C1 segment of cervical spinal cord (tissue), 14 donors: Measurements from ENCODE around the gene ATP9A.
A peak's percentile ranks its signal among the peaks of the same experiment; 100 is the strongest.
"Not testable (repeated sequence)": the region's sequence is repeated elsewhere in the genome, so short reads cannot be mapped to it uniquely, and the experiment has no call there.

ENCODE experiments used
- DNase-seq, 14 donors: peaks; one replicate each; lab custom pipeline; 2025; lab: John Stamatoyannopoulos, UW

The ATP9A gene

DNA sequence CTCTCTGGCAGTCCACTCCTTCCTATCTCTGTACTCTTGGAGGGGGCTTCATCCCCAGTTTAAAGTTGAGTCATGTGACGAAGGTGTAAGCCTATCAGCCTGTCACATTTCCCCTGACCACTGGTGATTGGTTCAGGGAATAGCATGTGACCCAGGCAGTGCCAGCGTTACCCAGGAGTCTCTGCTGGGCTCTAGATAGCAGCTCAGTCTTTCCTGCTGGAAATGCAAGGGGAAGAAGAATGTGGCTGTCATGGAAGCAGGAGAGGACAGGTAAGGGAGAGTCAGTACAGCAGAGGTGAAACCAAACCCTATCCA, 190.1 kb downstream of the ATP9A start:
- no peak for DNase-seq

DNA sequence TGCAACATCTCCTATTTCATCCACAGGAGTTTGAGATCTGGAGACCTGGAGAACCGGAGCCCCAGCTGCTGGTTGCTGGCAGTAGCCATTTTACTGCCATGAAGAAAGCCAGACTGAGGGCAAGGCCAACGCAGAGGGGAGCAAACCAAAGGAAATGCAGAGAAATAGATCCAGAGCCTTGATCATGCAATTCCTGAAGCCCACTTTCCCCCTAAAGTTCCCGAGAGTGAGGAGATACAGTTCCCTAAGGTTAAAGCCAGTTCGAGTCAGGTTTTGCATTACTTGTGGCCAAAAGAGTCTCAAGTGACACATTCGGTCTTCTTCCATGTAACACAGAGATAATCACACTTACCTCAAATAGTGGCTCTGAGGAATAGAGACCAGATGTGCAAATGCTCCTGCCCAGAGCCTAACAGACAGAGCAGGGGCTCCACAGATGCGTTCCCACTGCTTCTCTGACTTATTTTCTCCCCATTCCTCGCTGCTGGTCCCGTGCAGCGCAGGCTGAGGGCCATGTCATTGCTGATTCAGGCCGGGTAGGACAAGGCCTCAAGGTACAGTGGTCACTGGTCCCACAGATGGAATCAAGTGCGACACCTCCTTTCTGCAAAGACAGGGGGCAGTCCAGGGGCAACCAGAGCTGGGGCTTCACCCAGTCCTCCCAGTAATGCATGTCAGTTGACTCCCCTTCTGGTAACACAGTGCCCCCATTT, 190.6 kb downstream of the ATP9A start:
- DNase-seq = no peak

DNA sequence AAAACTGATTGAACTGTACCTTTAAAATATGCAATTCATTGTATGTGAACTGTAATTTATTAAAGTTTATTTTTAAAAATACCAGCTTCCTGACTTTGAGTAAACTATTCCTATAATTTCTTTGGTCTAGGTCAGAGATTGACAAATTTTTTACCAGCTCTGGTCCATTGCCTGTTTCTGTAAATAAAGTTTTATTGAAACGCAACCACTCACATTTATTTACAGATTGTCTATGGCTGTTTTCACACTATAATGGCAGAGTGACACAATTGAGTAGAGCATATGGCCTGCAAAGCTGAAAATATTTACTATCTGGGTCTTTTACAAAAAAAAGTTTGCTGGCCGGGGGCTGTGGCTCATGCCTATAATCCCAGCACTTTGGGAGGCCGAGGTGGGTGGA, 192.7 kb downstream of the ATP9A start:
- no peak for DNase-seq

DNA sequence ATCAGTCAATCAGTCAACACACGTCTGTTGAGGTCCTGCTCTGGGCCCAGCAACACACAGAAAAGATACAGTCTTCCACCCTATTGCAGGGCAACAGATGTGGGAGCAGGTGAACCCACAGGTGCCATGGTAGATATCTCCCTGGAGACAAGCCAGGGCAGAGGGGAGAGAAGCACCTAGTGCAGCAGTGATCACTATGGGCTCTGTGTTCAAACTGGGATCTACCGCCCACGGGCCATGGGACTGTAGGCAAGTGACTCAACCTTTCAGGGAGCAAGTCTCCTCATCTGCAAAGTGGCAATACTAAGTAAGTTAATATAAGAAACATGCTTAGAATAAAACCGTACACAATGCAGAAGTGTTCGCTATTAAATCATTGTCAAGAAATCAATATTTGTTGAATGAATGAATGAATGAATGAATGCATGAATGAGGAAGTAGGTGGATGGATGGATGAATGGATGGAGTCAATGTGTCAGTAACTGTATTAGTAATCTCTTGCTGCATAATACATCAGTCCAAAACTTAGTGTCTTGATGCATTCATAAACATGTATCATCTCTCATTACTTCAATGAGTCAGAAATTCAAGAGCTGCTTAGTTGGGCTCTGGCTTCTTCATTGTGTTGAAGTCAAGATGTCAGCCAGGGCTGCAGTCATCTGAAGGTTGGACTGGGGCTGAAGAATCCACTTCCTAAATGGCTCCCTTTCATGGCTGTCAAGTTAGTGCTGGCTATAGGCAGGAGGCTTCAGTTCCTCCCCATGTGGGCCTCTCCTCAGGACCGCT, 193.7 kb downstream of the ATP9A start:
- DNase-seq = no peak

DNA sequence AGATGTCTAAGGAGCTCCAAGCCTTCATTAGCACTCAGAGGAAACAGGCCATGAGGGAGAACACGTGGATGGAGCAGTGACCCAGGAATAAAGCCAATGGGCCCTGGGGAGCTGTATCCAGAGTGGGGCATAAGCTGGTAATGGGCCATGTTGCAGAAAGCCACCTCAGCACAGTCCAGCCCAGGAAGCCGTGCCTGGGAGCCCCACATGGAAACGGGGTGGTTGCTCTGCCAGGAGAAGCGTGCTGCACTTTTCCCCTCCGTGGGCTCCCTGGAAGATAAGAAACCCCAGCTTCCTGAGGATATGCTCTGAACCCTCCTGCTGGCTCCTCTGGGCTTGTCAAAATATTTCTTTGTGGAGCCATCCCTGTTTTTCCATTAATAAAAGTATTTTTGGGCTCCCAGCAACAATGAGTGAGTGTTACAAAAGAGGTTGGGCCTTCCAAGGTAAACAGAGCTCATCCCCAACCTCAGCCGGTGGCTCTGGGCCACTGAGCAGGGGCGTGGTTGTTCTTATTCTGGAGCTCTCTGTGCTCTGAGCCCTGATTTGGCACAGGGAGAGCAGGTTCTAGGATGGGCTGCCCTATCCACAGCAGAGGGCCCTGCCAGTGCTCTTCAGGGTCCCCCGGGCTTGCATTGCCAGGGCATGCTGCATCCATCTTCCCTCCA, 194.5 kb downstream of the ATP9A start:
- no peak for DNase-seq

DNA sequence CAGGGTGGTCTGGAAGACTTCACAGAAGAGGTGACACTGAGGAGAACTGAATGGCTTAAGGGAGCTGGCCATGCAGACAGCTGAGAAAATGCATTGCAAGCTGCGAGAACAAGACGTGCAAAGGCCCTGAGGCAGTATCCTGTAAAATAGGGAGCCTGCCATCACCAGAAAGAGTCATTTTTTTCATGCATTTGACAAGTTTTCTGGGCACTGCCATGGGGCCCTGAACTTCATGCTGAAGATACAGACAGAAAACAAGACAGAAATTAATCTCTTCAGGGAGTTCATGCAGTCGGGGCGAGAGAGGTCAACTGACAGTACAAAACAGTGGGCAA, 196.8 kb downstream of the ATP9A start:
- no peak for DNase-seq

DNA sequence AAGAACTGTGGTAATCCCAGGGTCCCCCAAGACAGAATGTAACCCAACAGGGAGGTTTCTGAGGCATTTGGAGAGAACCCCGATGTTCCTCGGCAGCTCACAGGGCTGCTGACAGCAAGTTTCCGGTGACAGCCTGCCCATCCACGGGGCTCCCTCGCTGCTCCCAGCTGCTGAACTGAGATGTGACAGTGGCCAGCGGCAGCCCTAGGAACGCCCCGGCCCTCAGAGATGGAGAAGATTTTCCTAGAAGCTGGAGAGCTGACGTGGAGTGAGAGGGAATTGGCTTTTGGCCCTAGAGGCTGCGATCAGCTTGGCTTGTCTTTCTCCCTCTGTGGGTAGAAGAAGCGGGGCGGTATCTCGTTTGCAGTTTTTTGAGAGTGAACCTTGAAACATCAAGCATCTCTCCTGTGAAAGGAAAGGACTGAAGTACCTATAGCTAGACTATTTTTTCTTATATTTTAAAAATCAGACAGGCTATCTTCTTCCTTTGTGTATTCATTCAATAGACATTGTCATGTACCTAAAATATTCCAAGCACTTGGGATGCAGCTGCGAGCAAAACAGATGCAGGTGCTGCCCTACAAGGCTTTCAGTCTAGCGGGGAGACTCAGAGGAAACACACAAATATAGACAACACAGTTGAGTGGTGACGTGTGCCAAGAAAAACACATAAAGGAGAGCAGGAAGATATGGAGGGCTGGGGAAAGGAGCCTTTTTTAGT, 197.3 kb downstream of the ATP9A start:
- no peak for DNase-seq

DNA sequence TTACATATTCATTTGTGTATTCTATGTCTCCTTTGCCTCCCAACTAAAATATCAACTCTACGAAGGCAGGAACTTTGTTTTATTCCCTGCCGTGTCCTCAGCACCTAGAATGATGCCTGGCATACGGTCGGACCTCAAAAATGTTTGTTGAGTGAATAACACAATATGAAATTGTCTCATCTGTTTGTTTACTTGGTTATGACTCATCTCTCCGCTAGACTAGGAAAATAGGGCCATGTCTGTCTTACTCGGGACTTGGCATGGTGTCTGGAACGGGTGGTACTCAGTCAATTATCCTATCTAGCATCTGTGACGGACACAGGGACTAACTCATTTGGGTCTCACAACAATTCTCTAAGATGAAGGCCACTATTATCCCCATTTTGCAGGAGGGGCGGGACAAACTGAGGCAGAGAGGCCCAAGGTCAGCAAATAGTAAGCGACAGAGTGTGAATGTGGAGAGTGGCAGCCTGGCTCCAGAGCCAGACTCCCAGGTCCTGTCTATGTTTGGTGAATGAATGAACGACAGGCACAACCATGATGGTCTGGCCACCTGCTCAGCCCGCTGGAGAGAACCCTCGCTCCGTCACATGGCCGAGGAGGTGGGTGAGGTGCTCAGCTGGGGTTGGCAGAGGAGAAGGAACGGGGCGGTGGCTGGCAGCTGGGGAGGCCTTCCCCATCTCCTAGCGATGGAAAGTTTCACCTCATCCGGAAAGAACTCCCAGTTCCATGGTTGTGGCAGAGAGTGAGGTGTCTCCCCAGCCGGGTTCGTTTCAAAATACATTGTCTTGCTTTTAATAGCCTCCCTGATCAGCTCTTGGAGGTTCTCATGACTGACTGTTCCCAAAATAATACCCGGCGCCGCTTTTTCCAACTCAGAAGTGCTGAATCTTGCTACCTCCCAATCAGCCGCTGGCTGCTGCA, 198.1 kb downstream of the ATP9A start:
- no peak for DNase-seq

DNA sequence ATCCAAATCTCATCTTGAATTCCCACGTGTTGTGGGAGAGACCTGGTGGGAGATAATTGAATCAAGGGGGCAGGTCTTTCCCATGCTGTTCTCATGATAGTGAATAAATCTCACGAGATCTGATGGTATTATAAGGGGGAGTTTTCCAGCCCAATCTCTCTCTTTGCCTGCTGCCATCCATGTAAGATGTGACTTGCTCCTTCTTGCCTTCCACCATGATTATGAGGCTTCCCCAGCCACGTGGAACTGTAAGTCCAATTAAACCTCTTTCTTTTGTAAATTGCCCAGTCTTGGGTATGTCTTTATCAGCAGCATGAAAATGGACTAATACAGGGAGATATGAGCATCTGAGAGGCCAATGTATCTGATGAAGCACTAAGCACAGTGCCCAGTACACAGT, 199.7 kb downstream of the ATP9A start:
- not testable (repeated sequence) for DNase-seq

DNA sequence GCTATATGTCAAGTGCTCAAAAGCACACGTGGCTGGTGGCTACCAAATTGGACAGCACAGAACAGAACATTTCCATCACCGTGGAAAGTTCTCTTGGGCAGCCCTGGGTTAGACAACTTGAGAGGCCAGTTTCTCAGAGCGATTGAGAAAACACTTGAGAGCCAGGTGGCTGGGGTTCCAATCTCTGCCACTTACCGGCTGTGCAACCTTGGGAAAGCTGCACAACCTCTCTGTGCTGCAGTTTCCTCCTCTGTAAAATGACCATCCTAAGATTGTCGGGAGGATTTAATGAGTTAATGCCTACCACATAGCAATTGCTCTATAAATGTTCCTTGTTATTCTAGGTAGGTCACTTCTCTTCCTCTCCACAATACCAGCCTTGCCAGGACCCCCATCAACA, 200.6 kb downstream of the ATP9A start:
- no peak for DNase-seq

DNA sequence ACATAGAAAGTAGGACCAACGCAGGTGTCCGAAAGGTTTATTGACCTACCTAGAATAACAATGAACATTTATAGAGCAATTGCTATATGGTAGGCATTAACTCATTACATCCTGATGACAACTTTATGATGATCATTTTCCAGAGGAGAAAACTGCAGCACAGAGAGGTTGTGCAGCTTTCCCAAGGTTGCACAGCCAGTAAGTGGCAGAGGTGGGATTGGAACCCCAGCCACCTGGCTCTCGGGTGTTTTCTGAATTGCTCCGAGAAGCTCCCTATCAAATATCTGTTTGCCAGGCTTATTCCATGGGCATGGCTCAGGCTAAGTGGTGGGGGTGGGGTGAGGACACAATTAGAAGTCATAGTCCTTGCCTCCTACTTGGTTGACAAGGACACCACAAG, 201.6 kb downstream of the ATP9A start:
- no peak for DNase-seq

DNA sequence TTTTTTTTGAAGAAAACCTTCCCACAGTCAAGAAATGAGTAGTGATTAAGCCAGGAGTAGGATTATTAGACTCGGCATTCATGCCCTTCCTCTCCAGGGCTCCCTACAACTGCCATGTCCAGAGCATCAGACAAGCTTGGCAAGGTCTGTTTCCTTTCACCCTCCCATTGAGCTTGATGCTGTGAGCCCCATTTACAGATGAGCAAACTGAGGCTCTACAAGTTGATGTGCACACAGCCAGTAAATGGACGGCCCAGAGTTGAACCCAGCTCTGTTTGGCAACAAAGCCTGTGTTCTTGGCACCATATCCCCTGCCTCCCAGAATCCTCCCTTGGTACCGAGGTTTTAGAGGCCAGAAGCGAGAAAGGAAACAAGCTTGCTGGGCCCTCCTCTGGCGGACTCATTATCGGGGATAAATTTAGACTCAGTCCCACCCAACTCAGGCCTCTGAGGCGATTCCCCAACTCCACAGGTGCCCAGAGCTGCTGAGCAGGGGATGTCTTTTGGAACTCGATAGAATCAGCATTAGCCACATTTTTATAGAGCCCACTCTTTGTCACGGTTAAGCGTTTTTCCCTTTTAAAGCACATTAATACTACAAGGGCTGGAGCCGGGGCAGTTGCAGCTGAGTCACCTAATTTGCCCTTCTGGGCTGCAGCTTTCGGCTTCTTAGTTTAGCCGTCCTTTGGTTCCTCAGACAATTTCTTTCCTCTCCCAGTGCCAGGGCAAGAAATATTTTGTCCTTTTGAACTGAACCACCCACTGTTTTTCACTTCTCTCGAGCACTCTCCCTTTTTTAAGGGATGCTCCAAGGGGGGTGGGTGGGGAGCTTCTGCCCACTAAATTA, 202.7 kb downstream of the ATP9A start:
- DNase-seq = no peak

DNA sequence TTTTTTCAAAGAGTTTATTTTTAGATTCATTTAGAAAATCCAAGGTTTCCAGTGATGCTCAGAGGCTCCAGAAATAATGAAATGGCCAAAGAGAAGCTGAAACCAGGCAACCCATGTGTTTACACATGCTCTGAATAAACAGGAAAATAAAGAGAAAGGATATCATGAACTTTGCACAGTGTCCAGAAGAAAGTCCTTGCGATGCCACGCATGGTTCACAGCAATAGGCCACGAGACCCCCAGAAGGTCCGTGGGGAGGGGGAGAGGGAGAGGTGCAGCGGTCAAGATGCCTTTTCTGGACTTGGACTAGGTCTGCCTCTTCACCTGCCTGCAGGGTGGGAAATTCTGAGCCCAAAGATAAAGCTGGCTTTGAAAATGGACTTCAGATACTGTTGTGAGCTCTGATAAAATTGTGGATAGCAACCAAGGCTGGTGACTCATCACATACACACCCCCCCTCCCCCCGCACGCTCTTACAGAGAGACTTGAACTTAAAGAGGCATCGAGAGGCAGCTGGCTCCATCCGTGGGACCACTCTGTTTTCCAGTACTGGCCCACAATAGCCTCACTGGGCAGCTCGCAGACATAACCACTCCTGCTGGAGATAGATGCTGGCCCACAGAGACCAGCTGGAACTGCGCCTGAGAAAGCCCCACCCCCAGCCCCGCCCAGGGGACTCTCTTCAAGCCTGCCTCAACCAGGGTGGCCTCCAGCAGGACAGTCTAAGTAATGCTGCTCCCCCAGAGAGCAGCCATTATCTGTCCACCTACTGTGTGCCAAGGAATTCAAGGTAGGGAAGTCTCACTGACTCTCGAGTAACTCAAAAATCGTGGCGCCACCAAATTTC, 204.5 kb downstream of the ATP9A start:
- DNase-seq = peak in 1 of 14 donors; percentile 17

DNA sequence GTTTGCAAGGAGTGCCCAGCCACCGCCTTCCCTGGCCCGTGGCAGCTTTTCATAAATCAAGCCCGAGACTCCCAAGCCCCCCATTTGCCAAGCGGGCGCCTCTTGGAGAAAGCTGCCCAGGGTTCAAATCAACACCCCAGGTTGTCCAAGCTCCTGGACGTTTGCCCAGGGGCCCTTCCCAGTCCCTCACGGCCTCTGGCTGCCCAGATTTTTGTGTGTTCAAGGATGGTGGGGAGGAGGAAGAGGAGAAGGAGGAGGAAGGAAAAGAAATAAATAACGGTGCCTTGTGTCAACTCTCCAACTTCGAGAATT, 205.1 kb downstream of the ATP9A start:
- peak in 3 of 14 donors; percentile 39 to 61 (median 49) for DNase-seq

DNA sequence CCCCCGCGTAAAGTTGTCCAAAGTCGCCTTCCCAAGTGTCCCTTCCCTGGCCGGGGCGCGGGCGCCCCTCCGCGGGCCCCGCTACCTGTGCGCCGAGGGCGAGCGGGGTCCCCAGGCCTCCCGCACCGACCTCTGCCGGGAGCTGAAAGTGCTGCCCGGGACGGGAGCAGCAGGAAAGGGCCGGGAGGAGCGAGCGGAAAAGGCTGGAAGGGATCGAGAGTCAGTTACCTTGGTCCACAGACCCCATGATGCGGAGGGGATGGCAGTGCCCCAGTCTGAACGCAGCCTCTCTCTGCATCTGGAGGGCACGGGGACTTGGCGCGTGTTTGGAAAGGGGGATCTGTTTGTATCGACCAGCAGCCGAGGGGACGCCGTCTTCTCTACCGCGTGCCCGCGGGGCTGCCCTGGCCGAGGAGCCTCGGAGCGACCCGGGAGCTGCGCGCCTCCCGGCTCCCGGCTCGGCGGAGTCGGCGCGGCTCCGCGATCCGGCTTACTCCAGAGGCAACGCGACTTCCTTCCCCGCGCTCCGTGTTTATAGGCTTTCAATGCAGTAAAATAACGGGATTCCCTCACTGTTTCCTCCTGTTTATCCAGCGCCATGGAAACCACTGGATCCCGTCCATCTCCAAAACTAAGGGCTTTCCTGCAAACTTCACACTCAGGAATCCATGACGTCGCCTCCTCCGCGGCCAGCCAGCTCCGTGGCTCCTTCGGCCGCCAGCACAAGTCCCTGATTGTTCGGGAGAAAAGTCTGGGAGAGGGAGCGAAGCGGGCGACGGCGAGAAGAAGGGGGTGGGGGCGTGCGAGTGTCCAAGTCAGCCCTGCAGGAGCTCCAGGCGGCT, 205.6 kb downstream of the ATP9A start:
- peak in 10 of 14 donors; percentile 28 to 76 (median 64) for DNase-seq

DNA sequence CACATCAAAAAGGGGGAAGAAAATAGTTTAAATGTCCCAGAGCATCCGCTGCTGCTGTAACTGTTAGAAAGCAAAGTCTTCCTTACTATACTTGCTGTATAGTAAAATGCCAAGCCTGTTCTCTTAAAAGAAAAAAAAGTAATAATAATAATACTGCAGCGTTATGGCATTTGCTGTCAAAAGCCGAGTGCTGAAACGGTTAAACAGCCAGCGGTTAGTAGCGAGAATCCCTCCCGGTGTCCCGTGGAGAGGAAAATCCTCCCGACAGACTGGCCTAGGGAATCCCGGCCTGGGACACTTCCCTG, 206.2 kb downstream of the ATP9A start:
- DNase-seq = no peak

DNA sequence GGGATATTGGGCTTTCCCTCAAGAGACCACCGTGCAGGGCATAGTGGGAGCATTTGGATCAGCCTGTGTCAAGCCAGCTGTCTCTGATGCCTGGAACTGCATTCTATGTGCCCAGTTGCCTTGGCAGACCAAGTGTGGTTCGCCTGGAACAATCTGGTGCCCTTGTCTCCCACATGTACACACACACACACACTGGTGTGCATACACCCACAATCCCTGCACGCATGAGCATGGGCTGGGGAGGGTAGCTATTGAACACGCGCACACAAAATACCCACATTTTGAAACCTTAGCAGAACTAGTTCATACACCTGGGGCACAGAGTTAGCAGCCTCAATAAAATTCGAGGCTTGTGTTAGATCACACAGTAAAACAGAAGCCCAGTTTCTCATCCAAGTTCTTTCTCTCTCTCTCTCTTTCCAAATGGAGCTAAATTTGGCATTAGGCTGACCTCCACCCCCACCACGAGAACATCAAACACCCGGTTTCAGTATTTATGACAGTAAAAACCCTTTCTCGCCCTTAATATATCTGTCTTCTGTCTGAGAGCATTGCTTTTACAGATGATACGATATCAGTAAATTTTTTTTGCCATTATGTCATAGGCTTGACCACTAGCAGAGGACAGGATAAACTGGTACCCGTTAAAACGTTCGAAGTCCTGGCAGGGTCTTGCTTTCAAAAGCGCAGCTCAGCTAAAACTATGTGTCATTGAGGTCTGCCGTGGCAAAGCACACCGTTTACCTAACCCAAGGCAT, 207.5 kb downstream of the ATP9A start:
- DNase-seq = no peak

DNA sequence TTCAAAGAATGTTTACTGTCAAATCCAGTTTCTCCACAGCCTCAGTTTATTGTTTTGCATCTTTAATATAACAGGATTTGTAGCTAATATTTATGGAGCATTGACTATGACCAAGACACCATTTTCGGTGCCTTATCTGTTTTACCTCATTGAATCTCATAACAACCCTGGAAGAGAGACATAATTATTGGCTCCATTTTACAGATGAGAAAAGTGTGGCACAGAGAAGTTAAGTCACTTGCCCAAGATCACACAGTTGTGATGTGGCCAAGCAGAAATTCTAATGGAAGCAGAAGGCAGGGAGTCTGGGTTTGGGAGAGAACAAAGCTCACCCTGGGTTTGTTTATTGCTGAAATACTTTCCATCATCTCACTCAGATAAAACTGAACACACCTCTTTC, 208.1 kb downstream of the ATP9A start:
- DNase-seq = no peak
